GM19240 (cell line): ENCODE results near the gene NFU1.
A peak's percentile ranks its signal among the peaks of the same experiment; 100 is the strongest.
"Not testable (repeated sequence)": the region's sequence is repeated elsewhere in the genome, so short reads cannot be mapped to it uniquely, and the experiment has no call there.

Experiments
- DNase-seq: peaks from one replicate; pipeline ENCODE4 v3.0.0; 2011; ENCODE audit warnings: low spot score; ENCODE audit not compliant: insufficient read length

The NFU1 gene

DNA sequence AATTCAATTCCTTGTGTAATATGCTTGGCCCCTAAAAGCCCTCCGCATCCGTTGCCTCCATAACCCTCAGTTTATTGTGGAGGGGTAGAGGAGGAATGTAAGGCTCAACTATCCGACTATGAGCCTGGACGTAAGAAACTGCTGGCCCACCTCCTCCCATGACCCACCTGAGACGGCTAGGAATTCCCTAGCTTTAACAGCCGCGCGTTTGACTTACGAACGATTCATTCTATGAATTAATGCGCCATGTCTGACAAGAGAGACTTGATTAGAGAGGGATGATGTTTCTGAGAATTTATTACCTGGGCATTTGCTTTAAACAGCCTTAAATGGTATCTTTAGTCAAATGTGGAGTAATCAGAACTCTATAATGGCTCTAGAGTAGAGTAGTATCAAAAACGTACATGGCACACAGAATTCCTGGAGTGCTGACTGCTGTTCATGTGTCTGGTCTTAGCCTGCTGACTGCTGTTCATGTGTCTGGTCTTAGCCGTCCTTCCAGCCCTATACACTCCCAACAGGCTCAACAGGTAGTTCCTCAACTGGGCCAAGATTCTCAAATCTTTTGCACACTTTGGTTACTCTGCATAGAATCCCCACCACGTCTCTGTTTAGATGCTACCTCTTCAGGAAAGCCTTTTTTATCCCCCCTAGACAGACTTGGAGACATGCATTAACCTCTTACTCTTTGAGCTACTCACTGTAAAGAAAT, 49.3 kb downstream of the NFU1 start:
- DNase-seq = no peak

DNA sequence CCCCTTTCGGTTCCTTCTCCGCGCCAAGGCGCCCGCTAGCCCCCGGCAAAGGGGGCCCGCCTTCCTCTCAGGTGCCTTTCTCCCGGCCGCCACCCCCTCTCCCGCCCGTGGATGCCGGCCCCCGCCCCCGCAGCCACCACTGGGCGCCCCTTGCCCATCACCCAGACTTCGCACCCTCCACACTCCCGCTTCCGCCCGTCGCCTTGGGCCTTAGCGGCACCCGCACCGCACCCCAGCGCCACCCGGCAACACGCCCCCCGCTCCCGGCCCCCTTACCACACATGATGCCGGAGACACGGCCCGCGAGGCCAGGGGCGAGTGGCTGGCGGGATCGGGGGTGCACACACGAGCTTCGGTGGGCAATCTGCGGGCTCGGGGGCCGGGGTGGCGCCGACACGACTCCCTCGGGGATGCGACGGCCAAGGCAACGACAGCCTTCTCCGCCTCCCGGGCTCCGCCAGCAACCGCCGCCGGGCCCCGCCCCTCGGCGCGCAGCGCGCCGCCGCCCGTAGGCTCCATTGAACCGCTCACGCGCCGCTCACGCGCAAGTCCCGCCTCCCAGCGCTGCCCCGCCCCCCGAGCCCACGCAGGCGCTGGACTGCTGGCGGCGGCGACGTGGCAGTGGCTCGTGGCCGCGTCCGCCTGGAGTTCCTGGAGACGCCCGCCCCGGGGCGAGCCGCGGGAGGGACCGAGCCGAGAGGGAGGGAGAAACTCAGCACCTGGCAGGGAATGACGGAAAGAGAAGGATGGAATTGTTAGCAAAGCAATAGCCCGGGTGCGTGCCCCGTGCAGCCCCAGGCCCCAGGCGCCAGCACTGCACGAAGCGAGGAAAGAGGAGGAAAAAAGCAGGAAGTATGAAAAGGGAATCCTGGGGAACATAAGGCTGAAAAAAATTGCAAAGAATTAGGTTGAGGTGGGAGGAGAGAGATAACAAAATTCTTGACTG, 50.2 kb downstream of the NFU1 start, which contains the start of gene GFPT1:
Gene GFPT1 (minus strand): TSS at position 439 of the 946 bp plus-strand sequence. CDS start 156 bp downstream, at position 283.
- peak; percentile 72 for DNase-seq

DNA sequence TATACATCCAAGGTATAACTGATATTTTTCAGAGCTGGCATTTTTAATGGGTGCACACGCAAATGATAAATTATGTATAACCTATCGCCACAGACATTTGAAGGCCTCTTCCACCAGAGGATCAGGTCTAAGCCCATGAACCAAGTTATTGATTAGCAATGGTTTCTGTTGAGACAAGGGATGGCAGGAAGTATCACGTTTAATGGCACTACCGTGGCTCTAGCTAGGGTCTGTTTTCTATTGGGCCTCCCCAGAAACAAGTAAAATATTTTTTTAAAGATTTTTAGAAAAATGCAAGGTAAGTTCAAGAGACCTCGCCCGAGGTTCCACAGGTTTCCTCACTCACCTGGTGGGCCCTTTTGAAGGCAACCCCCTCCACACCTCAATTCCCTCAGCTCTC, 50.9 kb downstream of the NFU1 start:
- DNase-seq = no peak

DNA sequence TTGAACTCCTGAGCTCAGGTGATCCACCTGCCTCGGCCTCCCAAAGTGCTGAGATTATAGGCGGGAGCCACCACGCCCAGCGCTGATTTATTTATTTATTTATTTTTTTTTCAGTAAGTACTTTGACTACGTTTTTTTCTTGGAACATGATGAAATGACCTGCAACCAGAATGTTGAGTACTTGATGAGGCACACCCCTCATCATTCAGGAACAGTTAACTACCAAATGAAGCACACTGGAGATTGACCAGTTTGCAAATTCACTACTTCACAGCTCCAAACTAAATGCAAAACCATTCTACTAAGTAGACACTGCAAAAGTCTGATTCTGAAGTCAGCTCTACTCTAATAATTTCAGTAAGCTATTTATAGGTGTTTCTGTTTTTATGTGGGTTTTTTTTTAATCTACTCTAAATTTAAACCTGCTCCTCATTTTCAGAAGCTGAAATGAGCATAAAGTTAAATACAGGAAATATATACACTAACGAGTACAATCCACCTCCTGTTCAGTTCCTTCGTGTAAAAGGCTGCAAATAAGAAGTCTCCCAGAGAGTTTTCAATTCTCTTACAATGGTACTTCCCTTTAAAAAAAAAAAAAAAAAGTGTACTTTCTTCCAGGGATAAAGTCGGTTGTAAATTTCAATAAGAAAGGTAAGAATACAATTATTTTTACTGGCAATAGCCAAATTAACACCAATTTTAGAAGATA, 51.6 kb downstream of the NFU1 start:
- DNase-seq = no peak

DNA sequence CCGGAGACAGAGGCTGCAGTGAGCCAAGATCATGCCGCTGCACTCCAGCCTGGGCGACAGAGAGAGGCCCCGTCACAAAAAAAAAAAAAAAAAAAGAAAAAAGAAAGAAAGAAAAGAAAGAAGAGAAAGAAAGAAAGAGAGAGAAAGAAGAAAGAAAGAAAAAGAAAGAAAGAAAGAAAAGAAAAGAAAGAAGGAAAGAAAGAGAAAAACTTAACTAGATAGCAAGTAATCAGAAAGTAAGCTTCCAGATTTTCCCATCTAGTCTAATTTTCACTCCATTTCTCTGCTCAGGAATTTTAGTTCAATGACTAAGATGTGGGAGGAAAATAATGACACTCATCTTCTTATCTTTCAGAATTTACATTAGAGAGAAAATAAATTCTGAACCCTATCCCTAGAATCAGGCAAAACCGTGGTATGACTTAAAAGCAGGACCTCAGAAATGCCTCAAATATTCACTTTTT, 52.6 kb downstream of the NFU1 start:
- no peak for DNase-seq

DNA sequence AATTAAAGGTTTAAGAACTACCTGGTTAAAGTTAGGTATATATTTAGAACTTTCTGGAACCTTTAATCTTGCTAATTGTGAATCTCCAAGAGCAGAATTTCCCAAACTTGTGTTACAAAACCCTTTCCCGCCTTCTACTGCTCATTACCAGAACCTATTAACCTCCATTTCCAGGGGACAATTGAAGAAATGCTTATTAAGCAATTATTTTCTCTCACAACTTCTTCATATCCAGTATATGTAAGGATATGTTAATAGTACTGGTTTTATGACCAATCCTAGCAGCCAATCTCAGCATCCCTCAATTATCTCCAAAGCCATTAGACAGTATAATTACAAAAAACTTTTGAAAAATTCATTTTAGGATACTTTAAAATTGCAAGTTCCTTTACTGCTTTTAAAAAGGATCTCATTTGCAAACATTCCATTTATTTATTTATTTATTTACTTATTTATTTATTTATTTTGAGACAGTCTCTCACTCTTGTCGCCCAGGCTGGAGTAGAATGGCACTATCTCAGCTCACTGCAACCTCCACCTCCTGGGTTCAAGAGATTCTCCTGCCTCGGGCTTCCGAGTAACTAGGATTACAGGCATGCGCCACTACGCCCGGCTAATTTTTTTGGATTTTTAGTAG, 53.9 kb downstream of the NFU1 start:
- DNase-seq = no peak

DNA sequence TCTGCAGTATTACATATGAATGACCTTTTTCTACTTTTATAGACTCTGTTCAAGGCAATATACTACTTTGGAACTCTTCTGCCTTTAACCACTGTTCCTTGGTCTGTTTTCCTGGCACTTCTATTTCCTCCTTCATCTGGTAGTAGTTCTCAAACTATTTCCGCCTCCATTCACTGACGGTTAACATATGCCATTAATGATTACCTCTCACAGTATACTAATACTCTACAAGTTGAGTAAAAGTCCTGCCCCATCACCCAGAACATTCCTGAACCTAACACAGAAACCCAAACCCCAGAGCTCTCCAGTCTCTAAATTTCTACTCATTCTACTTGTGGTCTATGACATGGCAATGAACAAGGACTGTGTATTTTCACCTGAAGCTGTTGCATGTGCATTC, 54.7 kb downstream of the NFU1 start:
- DNase-seq = no peak

DNA sequence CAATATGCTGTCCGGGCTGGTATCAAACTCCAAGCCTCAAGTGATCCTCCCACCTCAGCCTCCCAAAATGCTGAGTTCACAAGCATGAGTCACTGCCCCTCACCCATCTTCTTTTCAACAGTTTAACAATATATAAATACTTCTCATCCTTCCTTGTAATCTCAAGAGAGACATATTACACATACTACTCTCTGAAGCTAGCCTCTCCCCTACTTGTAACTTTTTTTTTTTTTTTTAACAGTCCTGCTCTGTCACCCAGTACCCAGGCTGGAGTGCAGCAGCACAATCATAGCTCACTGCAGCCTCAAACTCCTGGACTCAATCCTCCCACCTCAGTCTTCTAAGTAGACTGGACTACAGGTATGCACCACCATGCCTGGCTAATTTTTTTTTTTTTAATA, 55.9 kb downstream of the NFU1 start:
- no peak for DNase-seq

DNA sequence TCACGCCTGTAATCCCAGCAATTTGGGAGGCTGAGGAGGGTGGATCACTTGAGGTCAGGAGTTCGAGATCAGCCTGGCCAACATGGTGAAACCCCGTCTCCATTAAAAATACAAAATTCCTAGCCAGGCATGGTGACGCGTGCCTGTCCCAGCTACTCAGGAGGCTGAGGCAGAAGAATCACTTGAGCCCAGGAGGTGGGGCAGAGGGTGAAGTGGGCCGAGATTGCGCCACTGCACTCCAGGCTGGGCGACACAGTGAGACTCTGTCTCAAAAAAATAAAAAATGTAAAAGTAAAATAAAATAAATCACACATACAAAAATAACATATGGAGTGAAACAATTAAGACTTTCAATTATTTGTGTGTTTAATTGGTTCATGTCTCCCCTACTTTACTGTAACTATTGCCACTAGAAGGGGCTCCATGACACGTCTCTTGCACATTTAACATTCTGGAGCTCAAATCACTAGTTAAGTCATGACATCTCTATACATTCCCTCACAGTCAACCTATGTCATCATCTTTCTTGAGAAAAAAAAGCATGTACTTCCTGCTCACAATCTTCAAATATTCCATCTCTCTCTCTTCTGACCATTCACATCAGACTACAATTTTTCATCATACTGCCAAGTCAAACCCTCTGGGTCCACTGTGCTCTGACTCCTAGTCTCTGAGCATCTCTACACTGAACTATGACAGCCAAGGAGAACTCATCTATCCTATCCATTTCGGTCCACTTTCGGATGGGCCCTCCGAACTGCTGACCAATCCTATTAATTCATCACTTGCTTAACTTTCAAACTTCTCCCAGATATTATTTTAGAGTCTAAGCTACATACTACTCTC, 56.9 kb downstream of the NFU1 start:
- no peak for DNase-seq

DNA sequence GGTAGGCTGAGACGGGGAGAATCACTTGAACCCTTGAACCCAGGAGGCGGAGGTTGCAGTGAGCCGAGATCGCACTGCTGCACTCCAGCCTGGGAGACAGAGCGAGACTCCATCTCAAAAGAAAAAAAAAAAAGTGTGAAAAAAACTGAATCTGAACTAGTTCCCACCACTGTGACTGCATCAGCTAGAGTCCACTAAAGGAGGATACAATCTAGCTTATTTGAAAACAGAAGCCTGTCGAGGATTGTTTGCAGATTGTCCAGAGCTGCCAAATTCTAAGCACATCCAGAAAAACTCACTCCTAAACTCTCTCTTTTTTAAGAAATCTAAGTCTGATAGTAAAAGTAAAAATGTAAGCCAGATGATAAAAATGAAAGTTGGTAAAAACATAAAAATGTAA, 60.8 kb downstream of the NFU1 start:
- no peak for DNase-seq

DNA sequence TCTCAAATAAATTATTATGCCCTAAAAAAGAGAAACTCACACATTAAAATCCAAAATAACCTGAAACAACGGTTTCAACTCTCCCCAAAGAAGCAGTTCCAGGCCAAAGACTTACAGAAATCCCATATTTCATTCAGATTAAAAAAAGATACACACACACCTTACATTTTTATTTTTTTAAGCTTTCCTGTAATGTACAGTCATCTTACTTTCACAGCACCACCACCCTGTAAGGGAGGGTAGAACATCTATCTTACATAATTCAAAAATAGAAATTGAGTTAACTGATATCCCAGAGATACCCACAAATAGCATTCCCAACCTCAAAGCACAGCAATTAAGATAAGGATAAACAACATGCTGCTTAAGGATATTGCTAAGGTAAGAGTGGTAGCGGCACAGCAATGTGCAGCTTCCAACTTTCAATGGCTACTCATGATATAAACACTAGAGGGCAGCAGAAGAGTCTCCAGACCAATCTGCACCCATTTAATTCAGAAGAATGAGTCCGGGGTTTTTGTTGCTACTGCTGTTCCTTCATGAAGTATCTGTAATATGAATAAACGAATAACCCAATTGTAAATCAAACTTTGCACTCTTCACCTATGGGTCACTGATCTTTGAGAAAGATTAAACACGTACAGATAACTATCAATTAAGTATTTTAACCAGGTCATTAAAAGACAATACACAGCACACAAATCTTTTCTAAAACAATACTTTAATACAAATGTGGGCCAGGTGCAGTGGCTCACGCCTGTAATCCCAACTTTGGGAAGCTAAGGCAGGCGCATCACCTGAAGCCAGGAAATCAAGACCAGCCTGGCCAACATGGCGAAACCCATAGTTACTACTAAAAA, 61.5 kb downstream of the NFU1 start:
- no peak for DNase-seq

DNA sequence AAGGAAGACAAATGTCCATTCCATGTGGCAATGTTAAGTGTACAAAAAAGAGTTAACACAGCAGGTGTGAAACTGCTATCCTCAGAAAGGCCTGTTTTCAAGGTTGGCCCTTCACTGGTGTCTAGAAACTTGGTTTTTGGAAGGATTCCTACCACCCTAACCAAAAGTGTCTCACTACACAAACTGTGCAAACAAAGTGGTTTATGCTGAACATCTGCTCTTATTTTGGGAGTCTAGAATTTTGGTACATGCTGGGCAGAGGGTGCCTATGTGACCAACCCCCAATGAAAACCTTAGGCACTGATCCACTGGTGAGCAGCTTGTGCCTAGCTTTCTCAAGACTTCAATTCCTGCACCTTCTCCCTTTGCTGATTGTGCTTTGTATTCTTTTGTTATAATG, 64.5 kb downstream of the NFU1 start:
- no peak for DNase-seq

DNA sequence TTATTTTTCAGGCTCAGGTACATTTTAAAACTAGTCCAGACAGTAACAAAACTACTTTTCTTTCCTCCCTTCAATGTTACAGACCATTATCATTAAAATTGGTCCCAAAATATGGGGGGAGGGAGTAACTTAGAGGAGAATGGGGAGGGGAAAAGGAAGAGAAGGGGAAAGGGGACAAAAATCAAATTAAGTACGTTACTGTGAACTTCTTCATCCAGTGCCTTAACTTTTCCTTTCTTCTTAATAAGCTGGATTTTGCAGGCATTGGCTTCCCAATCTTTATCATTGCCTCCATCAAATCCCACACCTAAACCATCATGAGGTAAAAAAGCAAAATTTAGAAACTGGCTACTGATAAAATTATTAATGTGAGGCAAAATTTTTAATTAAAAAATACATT, 67.4 kb downstream of the NFU1 start:
- no peak for DNase-seq

DNA sequence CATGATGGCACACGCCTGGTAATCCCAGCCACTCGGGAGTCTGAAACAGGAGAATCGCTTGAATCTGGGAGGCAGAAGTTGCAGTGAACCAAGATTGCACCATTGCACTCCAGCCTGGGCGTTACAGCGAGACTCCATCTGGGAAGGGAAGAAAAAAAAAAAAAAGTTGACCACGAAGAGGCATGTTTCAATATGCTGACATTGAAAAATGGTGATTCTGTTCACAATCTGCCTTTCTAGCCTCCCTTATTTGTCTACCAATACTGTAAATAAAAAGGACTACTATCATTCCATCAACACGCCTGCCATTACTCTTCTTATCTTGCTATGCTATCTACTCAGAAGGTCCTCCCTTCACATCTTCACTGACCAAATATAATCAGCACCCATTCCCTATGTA, 68.6 kb downstream of the NFU1 start:
- no peak for DNase-seq

DNA sequence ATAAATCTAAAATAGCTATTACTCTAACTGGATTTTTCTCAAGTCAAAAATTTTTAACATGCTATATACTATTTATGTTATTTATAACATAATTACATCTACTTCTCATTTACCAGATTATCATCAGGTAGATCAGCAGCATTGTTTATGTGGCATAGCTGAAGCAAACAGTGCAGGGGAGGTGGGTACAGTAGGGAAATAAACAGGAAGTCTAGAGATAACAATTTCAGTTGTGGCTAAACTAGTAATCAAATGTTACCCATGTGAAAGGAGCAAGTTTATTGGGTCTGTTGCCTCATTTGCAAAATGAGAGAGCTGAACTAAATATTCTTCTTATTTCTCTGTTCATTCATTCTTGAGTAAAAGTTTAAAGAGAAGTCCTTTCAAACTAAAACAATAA, 77.9 kb downstream of the NFU1 start:
- no peak for DNase-seq

DNA sequence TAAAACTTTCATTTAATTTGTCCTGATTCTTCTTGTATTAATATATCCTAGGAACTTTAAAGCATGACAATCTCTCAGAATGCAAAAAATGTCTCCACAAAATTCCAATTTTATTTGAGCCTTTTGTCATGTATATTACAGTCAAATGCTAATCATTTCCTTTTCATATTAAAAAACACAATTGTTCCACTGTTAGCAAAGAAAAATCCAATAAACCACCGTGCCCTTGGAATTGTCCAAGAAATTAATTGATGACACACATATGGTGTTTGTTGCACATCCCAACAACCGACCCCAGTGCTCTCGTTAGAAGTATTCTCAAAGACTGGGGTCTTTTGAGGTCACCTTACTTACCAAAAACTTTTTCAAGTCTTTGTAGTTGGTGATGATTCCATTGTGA, 78.3 kb downstream of the NFU1 start:
- no peak for DNase-seq

DNA sequence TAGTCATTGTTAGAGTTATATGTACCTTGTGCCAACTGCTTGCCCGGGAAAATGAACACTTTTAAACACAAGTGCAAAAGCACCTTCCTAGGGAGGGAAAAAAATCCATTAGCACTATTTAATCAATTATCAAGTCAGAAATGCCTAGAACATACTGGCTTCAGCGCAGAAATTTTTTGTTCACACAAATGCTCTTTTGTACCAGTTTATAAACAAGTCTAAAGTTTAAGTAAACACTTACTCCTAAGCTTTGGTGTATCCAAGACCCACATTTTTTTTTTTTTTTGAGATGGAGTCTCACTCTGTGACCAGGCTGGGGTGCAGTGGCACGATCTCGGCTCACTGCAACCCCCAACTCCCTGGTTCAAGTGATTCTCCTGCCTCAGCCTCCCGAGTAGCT, 80.8 kb downstream of the NFU1 start:
- DNase-seq = no peak

DNA sequence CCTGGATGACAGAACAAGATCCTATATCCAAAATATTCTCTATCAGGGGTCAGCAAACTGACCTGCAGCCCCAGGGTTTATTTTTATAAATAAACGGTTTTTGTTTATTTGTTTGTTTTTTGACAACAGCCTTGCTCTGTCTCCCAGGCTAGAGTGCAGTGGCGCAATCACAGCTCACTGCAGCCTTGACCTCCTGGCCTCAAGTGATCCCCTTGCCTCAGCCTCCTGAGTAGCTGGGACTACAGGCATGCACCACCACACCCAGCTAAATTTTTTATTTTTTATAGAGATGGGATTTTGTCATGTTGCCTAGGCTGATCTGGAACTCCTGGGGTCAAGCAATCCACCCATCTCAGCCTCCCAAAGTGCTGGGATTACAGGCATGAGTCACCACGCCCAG, 82.3 kb downstream of the NFU1 start:
- DNase-seq = not testable (repeated sequence)

DNA sequence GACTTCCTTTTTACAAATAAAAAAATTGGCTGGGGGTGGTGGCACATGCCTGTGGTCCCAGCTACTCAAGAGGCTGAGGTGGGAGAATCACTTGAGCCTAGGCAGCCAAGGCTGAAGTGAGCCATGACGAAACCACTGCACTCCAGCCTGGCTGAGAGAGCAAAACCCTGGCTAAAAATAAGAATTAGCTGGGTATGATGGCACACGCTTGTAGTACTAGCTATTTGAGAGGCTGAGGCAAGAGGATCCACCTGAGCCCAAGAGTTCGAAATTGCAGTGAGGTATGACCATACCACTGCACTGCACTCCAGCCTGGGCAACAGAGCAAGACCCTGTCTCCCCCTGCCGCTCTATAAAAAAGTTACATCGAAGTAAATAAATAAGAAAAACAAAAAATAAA, 83.9 kb downstream of the NFU1 start:
- DNase-seq = no peak

DNA sequence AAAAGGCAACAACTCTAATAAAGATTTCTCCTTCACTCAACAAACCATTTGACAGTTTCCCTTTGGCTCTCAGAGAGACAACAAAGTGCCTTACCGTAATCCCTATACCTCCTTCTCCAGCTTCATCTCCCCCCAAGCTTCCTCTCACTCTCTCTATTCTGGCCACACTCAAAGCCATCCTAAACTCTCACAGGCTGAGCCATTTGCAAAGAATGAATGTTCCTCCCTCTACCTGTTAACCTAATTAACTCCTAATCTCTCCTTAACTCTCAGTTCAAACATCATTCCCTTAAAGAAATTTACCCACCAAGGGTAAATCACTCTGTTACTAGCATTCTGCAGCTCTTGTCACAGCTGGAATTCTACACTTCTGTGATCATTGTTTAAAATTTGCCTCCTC, 88.5 kb downstream of the NFU1 start:
- no peak for DNase-seq
